Inferior parietal cortex (tissue), 1 donor: Measurements from ENCODE around the gene TMEM18.
"Not testable (repeated sequence)": the region's sequence is repeated elsewhere in the genome, so short reads cannot be mapped to it uniquely, and the experiment has no call there.

Experiments
- DNase-seq: peaks from one replicate; pipeline ENCODE4 v3.0.0-alpha.2; 2016; ENCODE audit errors: extremely low spot score

TMEM18 gene

GRCh38 chr2:693606-694005 lies 16.4 kb upstream of the TMEM18 start:
- DNase-seq = no peak

- DNase-seq = no peak
Observed at GRCh38 chr2:692767-693166, 15.6 kb upstream of the TMEM18 start.

GRCh38 chr2:691821-692761 lies 14.9 kb upstream of the TMEM18 start:
- DNase-seq = no peak

- DNase-seq = no peak
Observed at GRCh38 chr2:690799-691198, 13.6 kb upstream of the TMEM18 start.

- DNase-seq = no peak
Observed at GRCh38 chr2:689877-690510, 12.8 kb upstream of the TMEM18 start.

GRCh38 chr2:689237-689636 lies 12.0 kb upstream of the TMEM18 start:
- DNase-seq = no peak

- DNase-seq = no peak
Observed at GRCh38 chr2:688504-689076, 11.4 kb upstream of the TMEM18 start.

- DNase-seq = no peak
Observed at GRCh38 chr2:685421-685820, 8.2 kb upstream of the TMEM18 start.

GRCh38 chr2:684913-685312 lies 7.7 kb upstream of the TMEM18 start:
- not testable (repeated sequence) for DNase-seq

GRCh38 chr2:682226-682625 lies 5.0 kb upstream of the TMEM18 start:
- no peak for DNase-seq

GRCh38 chr2:681312-681711 lies 4.1 kb upstream of the TMEM18 start:
- DNase-seq = no peak

- DNase-seq = no peak
Observed at GRCh38 chr2:680496-680895, 3.3 kb upstream of the TMEM18 start.

- no peak for DNase-seq
Observed at GRCh38 chr2:678964-679363, 1.8 kb upstream of the TMEM18 start.

- no peak for DNase-seq
Observed at GRCh38 chr2:677959-678550, 849 bp upstream of the TMEM18 start.

- peak; percentile 93 for DNase-seq
Observed at GRCh38 chr2:676647-677055, 555 bp downstream of the TMEM18 start.

GRCh38 chr2:675982-676646 lies 1.1 kb downstream of the TMEM18 start:
- DNase-seq = peak; percentile 28

- no peak for DNase-seq
Observed at GRCh38 chr2:675460-675859, 1.7 kb downstream of the TMEM18 start.

- DNase-seq = no peak
Observed at GRCh38 chr2:675051-675450, 2.2 kb downstream of the TMEM18 start.

GRCh38 chr2:674321-674985 lies 2.8 kb downstream of the TMEM18 start:
- no peak for DNase-seq

- DNase-seq = no peak
Observed at GRCh38 chr2:673615-674320, 3.4 kb downstream of the TMEM18 start.

GRCh38 chr2:673016-673415 lies 4.2 kb downstream of the TMEM18 start:
- DNase-seq = no peak
